ENCODE data around the gene ESYT3.

DNA sequence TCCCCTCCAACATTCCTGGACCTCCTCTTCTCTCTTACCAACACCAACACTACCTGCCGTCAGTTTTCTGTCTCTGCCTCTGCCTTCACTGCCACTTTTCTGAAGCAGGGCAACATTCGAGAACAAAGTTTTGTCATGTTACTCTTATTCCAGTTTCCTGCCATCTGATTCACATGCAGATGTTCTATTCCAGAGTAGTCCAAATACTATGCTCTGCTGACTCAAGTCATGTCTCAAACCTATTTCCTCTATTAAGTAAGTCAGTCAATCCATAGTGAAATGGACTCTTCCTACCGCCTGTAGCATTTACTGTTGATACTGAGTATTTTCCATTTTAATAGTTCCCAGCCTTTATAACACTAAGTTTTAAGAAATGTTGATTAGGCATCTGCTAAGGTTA, 43.4 kb downstream of the ESYT3 start:
- TF ChIP-seq, protein P1, sequence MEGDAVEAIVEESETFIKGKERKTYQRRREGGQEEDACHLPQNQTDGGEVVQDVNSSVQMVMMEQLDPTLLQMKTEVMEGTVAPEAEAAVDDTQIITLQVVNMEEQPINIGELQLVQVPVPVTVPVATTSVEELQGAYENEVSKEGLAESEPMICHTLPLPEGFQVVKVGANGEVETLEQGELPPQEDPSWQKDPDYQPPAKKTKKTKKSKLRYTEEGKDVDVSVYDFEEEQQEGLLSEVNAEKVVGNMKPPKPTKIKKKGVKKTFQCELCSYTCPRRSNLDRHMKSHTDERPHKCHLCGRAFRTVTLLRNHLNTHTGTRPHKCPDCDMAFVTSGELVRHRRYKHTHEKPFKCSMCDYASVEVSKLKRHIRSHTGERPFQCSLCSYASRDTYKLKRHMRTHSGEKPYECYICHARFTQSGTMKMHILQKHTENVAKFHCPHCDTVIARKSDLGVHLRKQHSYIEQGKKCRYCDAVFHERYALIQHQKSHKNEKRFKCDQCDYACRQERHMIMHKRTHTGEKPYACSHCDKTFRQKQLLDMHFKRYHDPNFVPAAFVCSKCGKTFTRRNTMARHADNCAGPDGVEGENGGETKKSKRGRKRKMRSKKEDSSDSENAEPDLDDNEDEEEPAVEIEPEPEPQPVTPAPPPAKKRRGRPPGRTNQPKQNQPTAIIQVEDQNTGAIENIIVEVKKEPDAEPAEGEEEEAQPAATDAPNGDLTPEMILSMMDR (IDR thresholded peaks at IDR 0.05): no peak
- no peak for TF ChIP-seq POLR2A (IDR thresholded peaks at IDR 0.05)
